GM21825 (cell line): ENCODE measurements around the gene GUCY2D.
"Not testable (repeated sequence)": the region's sequence is repeated elsewhere in the genome, so short reads cannot be mapped to it uniquely, and the experiment has no call there.

Source experiments
- ATAC-seq: cut with Tn5 transposase; IDR thresholded peaks from one replicate; pipeline ENCODE4 v1.9.1; 2021; ENCODE audit warnings: mild to moderate bottlenecking, moderate library complexity; ENCODE audit not compliant: unreplicated experiment

GUCY2D gene

DNA sequence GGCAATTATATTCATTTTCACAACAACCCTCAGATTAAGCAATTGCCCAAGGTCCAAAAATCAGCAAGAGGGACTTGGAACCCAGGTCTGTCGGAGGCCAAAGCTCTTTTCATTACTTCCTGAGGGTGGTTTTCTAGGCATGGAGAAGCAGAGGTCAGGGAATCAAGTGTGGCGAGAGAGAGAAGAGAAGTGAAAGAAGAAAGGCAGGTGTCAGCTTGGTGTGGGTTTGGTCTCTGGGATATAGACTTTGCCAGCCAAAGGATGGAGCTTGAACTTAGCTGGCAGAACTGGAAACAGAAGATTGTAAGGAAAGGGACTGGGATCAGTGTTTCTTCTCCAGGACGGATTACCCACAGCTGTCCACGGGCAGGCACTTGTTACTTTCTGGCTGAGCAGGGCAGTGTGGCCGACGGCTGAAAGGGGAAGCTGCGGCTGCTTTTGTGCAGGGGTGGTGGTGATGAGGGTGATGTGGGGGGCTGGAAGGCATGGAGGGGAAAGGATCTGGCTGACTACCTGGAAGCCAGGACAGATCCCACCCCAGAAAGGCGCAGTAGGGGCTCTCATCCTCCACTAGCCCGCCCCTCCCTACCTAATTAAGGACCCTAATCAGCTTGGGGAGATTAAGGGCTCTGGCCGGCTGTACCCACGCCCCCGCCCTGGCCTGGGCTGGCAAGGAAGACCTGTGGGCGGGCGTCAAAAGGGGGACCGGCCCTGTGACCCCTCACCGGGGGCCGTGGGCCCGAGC, at the start of gene GUCY2D:
GUCY2D (plus strand) TSS at position 640 of the 745 bp plus-strand sequence. CDS start 433 bp downstream, outside the sequence.
- no peak for ATAC-seq

DNA sequence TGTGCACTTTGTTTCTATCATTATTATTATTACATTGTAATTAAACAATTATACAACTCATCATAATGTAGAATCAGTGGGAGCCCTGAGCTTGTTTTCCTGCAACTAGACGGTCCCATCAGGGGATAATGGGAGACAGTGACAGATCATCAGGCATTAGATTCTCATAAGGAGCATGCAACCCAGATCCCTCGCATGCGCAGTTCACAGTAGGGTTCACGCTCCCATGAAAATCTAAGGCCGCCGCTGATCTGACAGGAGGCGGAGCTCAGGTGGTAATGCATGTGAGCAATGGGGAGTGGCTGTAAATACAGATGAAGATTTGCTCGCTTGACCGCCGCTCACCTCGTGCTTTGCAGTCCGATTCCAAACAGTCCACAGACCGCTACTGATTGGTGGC, 49.1 kb upstream of the GUCY2D start:
- ATAC-seq = not testable (repeated sequence)

DNA sequence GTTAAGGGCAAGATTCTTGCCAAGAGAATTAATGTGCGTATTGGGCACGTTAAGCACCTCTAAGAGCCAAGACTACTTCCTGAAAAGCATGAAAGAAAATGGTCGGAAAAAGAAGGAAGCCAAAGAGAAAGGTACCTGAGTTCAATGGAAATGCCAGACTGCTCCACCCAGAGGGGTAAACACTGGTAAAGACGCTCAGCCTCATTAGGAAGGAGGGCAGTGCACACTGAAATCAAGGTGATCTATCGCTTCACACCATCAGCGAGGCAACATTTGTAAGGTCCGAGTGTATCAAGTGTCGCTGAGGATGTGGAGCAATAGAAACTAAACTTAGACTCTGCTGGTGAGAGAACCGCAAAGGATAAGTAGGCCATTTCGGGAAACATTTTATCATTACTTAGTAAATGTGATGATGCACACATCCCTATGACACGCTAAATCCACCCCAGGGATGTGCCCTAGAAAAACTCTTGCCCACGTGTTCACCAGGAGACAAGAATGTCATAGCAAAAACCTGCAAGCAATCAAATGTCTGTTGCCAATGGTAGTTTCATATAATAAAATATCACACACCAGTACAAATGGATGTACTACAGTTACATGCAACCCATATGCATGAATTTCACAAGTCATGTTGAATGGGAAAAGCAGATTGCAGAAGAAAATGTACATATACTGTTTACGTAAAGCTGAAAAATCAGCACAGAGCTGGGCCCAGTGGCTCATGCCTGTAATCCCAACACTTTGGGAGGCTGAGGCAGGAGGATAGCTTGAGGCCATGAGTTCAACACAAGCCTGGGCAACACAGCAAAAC, 46.8 kb upstream of the GUCY2D start:
- ATAC-seq = no peak

GRCh38 chr17:7956228-7956965, 46.0 kb upstream of the GUCY2D start:
- ATAC-seq = no peak

GRCh38 chr17:7959503-7960253, 42.7 kb upstream of the GUCY2D start:
- ATAC-seq = no peak

GRCh38 chr17:7961421-7961820, 41.0 kb upstream of the GUCY2D start:
- ATAC-seq = no peak

DNA sequence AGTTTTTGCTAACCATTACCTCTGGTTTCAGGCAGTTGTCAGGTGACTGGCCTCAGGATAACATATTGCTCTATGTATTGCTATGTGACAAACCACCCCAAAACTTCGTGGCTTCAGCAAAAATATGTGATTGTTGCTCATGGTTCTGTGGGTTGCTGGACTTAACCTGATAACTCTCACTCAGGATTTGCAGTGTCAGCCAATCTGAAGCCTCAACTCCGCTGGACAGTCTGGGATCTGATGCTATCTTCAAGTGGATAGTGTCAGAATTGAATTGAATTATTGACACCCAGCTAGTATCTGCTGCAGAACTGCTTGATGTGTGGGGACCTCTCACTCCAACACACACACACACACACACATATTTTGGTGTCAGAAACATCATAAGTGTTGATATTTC, 34.7 kb upstream of the GUCY2D start:
- ATAC-seq = no peak

GRCh38 chr17:7969433-7969832, 33.0 kb upstream of the GUCY2D start:
- ATAC-seq = no peak

- no peak for ATAC-seq
These were observed 30.8 kb upstream of the GUCY2D start for GRCh38 chr17:7971651-7972050.

- ATAC-seq = no peak
These were observed 30.2 kb upstream of the GUCY2D start for GRCh38 chr17:7972131-7972785.

GRCh38 chr17:7974638-7975131, 27.7 kb upstream of the GUCY2D start:
- ATAC-seq = no peak

DNA sequence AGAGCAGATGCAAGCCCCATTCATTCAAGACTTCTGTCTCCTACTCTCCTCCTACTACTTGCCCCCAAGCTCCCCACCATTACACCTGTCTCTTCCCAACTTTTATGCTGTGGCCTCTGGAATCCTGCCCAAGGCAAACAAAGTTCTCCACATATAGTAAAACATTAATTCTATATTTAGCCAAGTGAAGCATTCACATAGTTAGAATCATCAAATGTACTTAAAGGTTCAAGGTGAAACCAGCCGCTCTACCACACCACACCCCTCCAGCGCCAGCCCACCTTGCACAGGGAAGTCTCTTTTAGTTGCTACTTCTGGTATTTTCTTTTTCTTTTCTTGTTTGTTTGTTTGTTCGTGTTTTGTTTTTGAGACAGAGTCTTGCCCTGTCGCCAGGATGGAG, 25.4 kb upstream of the GUCY2D start:
- no peak for ATAC-seq

GRCh38 chr17:7977805-7978204, 24.6 kb upstream of the GUCY2D start:
- ATAC-seq = no peak

DNA sequence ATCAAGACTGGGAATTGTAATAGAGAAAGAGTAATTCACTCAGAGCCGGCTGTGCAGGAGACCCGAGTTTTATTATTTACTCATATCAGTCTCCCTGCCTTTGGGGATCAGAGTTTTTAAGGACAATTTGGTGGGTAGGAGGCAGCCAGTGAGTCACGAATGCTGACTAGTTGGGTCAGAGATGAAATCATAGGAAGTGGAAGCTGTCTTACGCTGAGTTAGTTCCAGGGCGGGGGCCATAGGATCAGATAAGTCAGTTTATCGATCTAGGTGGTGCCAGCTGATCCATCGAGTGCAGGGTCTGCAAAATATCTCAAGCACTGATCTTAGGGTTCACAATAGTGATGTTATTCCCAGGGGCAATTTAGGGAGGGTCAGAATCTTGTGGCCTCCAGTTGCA, 20.2 kb upstream of the GUCY2D start:
- ATAC-seq = no peak

GRCh38 chr17:7982666-7983065, 19.7 kb upstream of the GUCY2D start:
- no peak for ATAC-seq

- no peak for ATAC-seq
These were observed 17.5 kb upstream of the GUCY2D start for GRCh38 chr17:7984904-7985303.

- no peak for ATAC-seq
These were observed 15.1 kb upstream of the GUCY2D start for GRCh38 chr17:7987112-7987893.

DNA sequence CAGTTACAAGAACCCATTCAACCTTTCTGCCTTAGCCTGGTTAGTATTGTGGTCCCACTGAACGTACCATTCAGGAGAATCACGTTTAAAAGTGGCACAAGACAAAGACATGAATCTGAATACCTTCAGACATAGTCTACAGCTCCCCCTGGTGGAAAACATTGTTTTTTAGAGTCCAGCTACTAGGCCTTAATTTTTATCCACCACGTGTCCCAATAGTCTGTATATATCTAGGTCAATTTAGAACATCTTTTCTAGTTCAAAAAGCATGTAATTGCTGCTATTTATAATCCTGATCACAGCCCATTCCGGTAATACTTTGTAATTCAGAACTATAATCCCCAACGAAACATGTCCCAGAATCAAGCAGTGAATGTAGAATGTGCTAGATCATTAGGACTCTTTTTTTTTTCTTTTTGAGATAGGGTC, 13.7 kb upstream of the GUCY2D start:
- ATAC-seq = no peak
